ENCODE measurements around the gene CHD6.

CHD6 gene

DNA sequence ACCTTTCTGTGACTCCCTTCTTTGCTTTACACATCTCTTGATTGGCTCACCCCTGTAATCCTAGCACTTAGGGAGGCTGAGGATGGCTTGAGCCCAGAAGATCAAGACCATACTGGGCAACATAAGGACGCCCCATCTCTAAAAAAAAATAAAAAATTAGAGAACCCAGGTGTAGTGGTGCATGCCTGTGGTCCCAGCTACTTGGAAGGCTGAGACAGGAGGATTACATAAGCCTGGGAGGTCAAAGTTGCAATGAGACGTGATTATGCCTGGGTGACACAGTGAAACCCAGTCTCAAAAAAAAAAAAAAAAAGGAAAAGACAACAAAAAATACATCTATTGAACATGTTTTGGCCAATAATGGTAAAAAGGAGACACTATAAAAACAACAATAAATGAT, 37.8 kb downstream of the CHD6 start:
- H3K27me3 ChIP-seq (ENCODE audit: insufficient read depth, poor library complexity, severe bottlenecking), result no peaks in the 10 kb centered on the region
- no peak for DNase-seq (ENCODE audit: low read depth in 1 of 2, low spot score in 1 of 2)
- TF ChIP-seq, protein P1, sequence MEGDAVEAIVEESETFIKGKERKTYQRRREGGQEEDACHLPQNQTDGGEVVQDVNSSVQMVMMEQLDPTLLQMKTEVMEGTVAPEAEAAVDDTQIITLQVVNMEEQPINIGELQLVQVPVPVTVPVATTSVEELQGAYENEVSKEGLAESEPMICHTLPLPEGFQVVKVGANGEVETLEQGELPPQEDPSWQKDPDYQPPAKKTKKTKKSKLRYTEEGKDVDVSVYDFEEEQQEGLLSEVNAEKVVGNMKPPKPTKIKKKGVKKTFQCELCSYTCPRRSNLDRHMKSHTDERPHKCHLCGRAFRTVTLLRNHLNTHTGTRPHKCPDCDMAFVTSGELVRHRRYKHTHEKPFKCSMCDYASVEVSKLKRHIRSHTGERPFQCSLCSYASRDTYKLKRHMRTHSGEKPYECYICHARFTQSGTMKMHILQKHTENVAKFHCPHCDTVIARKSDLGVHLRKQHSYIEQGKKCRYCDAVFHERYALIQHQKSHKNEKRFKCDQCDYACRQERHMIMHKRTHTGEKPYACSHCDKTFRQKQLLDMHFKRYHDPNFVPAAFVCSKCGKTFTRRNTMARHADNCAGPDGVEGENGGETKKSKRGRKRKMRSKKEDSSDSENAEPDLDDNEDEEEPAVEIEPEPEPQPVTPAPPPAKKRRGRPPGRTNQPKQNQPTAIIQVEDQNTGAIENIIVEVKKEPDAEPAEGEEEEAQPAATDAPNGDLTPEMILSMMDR (IDR thresholded peaks at IDR 0.05; ENCODE audit: insufficient read depth, low read length), result no peak
- TF ChIP-seq REST (IDR thresholded peaks at IDR 0.05; ENCODE audit: insufficient replicate concordance, low read depth), result no peak
- H3K4me3 ChIP-seq (replicated peaks; ENCODE audit: insufficient read depth, low read length), result no peak overlapping the region
- H3K27ac ChIP-seq (replicated peaks), result no peak overlapping the region

DNA sequence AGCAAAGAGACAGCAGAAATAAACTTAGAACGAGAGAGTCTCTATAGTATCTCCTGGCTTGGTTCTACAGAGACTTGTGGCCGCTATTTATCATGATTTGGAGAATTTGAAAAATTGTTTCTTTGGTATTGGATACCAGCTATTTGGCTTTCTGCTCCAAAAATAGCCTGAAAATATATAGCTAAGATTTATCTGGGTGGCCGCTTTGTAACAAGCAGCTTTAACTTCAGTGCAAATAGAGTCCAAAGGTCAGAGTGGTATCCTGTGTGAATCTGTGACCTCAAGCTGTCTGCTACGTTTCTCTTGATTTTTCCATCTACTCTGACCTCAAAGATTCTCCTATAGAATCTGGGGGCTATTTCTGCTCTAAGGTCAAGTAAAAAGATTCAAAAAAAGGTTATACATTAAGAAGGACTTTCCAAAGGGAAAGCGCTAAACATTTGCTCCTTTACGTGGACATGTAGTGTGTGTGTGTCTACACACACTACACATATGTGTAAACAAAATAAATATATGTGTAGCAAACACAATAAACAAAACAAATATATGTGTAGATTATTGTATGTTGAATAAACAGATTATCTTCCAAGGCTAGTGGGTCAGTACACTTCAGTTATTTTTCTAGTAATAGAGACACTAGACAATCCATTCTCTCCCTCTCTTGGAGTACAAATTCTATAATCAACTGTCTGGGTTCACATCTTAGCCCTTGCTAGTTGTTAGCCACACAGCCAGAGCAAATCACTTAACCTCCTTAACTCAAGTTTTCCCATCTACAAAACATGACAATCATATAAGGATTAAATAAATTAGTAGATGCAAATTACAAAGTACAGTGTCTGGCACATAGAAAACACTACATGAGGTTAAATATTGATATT, 40.8 kb downstream of the CHD6 start:
- Histone ChIP-seq H3K27me3 (ENCODE audit: insufficient read depth, poor library complexity, severe bottlenecking) (no peaks in the 10 kb centered on the region), H3K4me3 (replicated peaks; ENCODE audit: insufficient read depth, low read length) (no peak overlapping the region), H3K27ac (replicated peaks) (no peak overlapping the region)
- DNase-seq (ENCODE audit: low read depth in 1 of 2, low spot score in 1 of 2), result no peak
- TF ChIP-seq REST (IDR thresholded peaks at IDR 0.05; ENCODE audit: insufficient replicate concordance, low read depth) (no peak), POLR2AphosphoS5 (IDR thresholded peaks at IDR 0.05; ENCODE audit: low read depth) (no peak), GABPA (IDR thresholded peaks at IDR 0.05; ENCODE audit: low read depth) (no peak)
- TF ChIP-seq, protein P1 (IDR thresholded peaks at IDR 0.05; ENCODE audit: insufficient read depth, low read length), result no peak

DNA sequence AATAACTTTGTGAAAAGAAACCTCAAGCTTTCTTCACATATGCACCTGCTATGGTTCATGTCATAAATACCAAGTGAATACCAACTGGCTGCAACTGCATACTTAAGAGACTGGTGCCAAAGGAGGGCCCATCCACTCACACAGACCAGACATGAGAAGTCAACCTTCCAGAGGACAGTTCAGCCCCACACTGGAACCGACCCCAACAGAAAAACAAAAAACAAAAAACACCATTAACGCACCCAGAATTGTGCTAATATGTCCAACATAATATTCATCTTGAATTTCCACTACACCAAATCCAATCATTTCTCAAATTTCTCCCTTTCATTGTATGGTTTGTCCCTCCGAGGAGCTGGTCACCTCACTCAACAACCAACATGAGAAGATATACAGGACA, 42.8 kb downstream of the CHD6 start:
- TF ChIP-seq POLR2AphosphoS5 (IDR thresholded peaks at IDR 0.05; ENCODE audit: low read depth) (no peak), GABPA (IDR thresholded peaks at IDR 0.05; ENCODE audit: low read depth) (no peak), REST (IDR thresholded peaks at IDR 0.05; ENCODE audit: insufficient replicate concordance, low read depth) (no peak), SPI1 (IDR thresholded peaks at IDR 0.05; ENCODE audit: borderline replicate concordance, low read depth) (no peak)
- TF ChIP-seq, protein P1 (IDR thresholded peaks at IDR 0.05; ENCODE audit: insufficient read depth, low read length), result no peak
- no peak for DNase-seq (ENCODE audit: low read depth in 1 of 2, low spot score in 1 of 2)
- Histone ChIP-seq H3K27me3 (ENCODE audit: insufficient read depth, poor library complexity, severe bottlenecking) (no peaks in the 10 kb centered on the region), H3K27ac (replicated peaks) (no peak overlapping the region), H3K4me3 (replicated peaks; ENCODE audit: insufficient read depth, low read length) (no peak overlapping the region)
